HG02870 (cell line): ENCODE data around the gene ABTB1.
"Not testable (repeated sequence)": the region's sequence is repeated elsewhere in the genome, so short reads cannot be mapped to it uniquely, and the experiment has no call there.

Experiments
- ATAC-seq: cut with Tn5 transposase; IDR thresholded peaks from one replicate; pipeline ENCODE4 v1.9.1; 2021; ENCODE audit warnings: mild to moderate bottlenecking, moderate library complexity; ENCODE audit not compliant: unreplicated experiment

Gene ABTB1

GRCh38 chr3:127701280-127701911, 28.6 kb downstream of the ABTB1 start:
- no peak for ATAC-seq

GRCh38 chr3:127702151-127702578, 29.4 kb downstream of the ABTB1 start:
- ATAC-seq: no peak

- ATAC-seq: not testable (repeated sequence)
Measured at GRCh38 chr3:127704840-127705239, 32.1 kb downstream of the ABTB1 start.

GRCh38 chr3:127706312-127706711, 33.6 kb downstream of the ABTB1 start:
- ATAC-seq: no peak

- ATAC-seq: no peak
Measured at GRCh38 chr3:127706785-127707351, 34.1 kb downstream of the ABTB1 start.

- no peak for ATAC-seq
Measured at GRCh38 chr3:127707851-127708411, 35.2 kb downstream of the ABTB1 start.

- ATAC-seq: no peak
Measured at GRCh38 chr3:127708837-127709236, 36.1 kb downstream of the ABTB1 start.

GRCh38 chr3:127709320-127710060, 36.7 kb downstream of the ABTB1 start:
- ATAC-seq: no peak

- ATAC-seq: no peak
Measured at GRCh38 chr3:127710155-127710941, 37.6 kb downstream of the ABTB1 start.

- no peak for ATAC-seq
Measured at GRCh38 chr3:127711021-127711695, 38.4 kb downstream of the ABTB1 start.

- ATAC-seq: no peak
Measured at GRCh38 chr3:127711896-127712295, 39.1 kb downstream of the ABTB1 start.

- ATAC-seq: no peak
Measured at GRCh38 chr3:127712461-127712860, 39.7 kb downstream of the ABTB1 start.

- no peak for ATAC-seq
Measured at GRCh38 chr3:127712881-127713771, 40.4 kb downstream of the ABTB1 start.

GRCh38 chr3:127714125-127714571, 41.4 kb downstream of the ABTB1 start:
- no peak for ATAC-seq

GRCh38 chr3:127714866-127715265, 42.1 kb downstream of the ABTB1 start:
- no peak for ATAC-seq

- no peak for ATAC-seq
Measured at GRCh38 chr3:127715532-127715931, 42.8 kb downstream of the ABTB1 start.

GRCh38 chr3:127716384-127716783, 43.6 kb downstream of the ABTB1 start:
- ATAC-seq: no peak

GRCh38 chr3:127717357-127718244, 44.8 kb downstream of the ABTB1 start:
- ATAC-seq: no peak
